Right renal cortex interstitium (tissue), 3 donors: ENCODE measurements around the gene PMIS2. TPM values are rescaled to one million over a fixed set of nuclear protein-coding genes. Genes with fewer than 3 reads are reported as not detected.

Experiments used
- DNase-seq, 3 donors: peaks; one replicate each; pipeline ENCODE4 v3.0.0-alpha.2; 2013; ENCODE audit warnings: low read depth in 3 of 3, low spot score in 2 of 3
- polyA plus RNA-seq, 3 donors: library from polyadenylated mRNA; unstranded; fragments of 120-200 nt; gene quantifications; one replicate each; pipeline ENCODE4 v1.2.1, GENCODE V29; 2013; ENCODE audit not compliant: insufficient read length in 3 of 3

Gene PMIS2
- polyA plus RNA-seq, 3 donors, result not detected

DNA sequence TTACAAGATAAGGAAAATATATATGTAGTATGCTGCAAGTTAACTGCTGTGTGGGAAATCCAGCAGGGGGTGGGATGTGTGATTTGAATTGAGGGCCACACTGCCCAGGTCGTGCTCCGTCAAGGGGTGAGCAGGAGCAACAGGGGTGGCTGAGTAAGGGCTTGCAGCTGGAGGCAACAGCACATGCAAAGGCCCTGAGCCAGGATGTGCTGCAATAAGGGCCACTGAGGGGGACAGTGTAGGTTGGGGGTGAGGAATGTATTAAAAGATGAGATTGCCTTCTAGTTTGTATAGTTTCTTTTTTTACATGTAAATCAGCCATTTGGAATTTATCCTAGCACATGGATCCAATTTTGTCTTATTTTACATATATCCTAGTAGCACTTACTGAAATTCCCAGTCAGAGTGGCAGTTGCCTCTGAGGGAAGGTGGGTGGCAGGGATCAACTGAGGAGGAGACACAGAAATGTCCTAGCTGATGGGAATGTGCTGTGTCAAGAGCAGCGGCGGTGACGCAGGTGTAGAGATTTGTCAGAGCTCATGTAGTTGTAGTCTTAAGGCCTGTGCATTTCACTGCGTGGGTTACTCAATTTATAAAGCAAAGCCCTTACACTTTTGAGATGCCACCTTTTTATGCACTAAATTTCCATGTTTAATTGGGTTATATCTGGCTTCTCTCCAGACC, 37.5 kb downstream of the PMIS2 start:
- DNase-seq, result no peak

DNA sequence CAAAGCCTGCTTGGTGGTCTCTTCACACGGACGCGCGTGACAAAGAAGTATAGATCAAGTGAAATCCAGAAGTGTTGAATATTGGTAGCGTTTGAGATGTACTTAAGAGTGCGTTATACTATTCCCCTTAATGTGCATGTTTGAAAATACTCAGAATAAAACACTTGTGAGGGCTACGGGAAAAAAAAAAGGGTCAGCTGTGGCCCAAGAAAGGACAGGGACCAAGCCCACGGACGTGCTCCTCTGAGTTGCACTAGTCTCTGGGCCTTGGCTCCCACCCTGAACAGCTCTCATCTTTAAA, 42.2 kb downstream of the PMIS2 start:
- no peak for DNase-seq

DNA sequence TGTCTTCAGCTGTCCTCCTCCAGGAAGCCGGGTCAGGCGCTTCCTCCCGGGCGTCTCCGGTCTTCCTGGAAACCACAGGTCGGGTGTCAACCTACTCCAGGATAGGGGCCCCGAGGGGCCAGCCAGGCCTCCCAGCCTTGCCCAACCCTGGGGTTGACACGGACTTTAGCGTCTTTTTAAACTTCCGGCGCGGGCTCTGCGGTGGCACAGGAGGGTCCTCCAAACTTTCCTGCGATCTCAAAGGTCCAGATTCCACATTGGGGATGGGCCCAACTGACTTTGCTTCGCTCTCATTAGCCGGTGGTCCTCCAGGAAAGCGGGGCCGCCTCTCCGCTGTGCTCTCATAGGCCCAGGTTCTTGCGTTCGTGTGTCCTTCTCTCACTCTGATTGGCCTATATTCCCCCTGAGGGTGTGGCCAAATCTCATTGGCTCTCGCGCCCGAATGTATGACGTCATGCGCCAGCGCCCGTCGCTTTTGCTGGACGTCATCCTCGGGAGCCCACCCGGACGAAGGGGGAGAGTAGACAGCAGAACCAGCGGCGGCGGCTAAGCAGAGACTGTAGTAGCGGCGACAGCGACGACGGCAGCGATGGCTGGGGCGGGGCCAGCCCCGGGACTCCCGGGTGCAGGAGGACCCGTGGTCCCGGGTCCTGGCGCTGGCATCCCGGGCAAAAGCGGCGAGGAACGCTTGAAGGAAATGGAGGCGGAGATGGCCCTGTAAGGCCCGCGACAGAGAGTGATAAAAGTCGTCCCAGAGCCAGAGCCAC, 42.8 kb downstream of the PMIS2 start, which contains the start of gene RBM42:
Gene RBM42, plus strand, starts transcription at position 472 of the 767 bp plus-strand sequence. Its CDS starts 118 bp downstream, at position 590.
- DNase-seq, result peak; percentile 98 to 99 (median 99)

DNA sequence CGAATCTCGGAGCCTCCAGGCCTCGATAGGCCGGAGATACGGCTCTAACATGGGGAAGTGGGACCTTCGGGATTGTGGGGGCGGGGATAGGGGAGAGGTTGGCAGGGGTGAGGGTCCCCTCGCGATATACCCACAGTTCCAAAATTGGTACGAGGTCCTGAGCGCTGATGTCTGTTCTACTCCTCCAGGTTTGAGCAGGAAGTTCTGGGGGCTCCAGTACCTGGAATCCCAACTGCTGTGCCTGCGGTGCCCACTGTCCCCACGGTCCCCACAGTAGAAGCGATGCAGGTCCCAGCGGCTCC, 43.3 kb downstream of the PMIS2 start:
- no peak for DNase-seq

DNA sequence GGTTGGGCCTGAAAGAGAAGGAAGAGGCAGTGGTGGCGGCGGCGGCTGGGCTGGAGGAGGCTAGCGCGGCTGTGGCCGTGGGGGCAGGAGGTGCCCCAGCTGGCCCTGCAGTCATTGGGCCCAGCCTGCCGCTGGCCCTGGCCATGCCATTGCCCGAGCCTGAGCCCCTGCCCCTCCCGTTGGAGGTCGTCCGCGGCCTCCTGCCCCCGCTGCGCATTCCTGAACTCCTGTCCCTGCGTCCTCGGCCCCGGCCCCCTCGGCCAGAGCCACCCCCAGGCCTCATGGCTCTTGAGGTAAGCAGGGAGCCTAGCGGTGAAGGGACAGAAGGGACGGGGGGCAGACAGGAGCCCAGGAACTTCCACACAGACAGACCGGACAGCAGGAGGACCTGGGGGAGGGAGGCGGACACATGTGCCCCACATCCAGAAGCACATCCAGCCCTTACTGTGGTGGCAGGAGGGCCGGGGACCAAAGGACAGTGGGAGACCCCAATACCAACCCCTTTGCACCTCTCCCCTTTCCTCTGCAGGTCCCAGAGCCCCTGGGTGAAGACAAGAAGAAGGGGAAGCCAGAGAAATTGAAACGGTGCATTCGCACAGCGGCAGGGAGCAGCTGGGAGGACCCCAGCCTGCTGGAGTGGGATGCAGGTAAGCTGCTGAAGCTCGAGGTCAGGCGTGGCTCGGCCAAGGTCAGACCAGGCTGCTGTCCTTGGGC, 47.9 kb downstream of the PMIS2 start:
- DNase-seq, result no peak

DNA sequence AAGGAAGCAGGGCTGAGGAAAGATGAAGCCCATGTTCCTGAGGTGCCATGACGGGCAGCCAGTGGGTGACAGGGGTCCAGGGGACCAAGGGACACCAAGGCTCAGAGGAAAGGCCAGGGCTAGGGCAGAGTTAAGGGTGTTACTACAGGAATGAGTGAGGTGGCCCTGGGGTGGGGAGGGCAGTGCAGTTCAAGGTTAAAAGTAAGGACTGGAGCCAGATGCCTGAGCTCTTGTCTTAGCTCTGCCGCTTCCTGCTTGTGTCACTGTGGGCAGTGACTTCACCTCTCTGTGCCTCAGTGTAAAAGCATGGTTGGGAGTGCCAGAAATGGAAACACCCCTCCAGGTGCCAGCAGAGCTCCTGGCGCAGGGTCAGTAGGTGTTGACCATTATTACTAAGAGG, 50.7 kb downstream of the PMIS2 start:
- no peak for DNase-seq

Other genes with a start within 250 kb of the PMIS2 start
- gene FFAR1, start 238.3 kb upstream of the PMIS2 start, polyA plus RNA-seq, result under 1 TPM; 0.22 to 0.30 (median 0.28) TPM
- under 1 TPM in 2 of 3 donors, not detected in 1; 0.14 to 0.31 TPM for gene FFAR3, start 227.7 kb upstream of the PMIS2 start, polyA plus RNA-seq
- gene GPR42, start 215.1 kb upstream of the PMIS2 start, polyA plus RNA-seq, result not detected
- under 1 TPM; 0.28 to 0.86 (median 0.31) TPM for gene FFAR2, start 137.9 kb upstream of the PMIS2 start, polyA plus RNA-seq
- gene KRTDAP, start 95.7 kb upstream of the PMIS2 start, polyA plus RNA-seq, result under 1 TPM in 2 of 3 donors, not detected in 1; 0.47 to 0.86 TPM
- 10 to 100 TPM; 68.1 to 72.6 (median 69.0) TPM for gene DMKN, start 72.5 kb upstream of the PMIS2 start, polyA plus RNA-seq
- not detected for gene SBSN, start 57.9 kb upstream of the PMIS2 start, polyA plus RNA-seq
- gene GAPDHS, start 52.7 kb upstream of the PMIS2 start, polyA plus RNA-seq, result not detected
- gene TMEM147, start 40.5 kb upstream of the PMIS2 start, polyA plus RNA-seq, result 10 to 100 TPM; 84.1 to 99.1 (median 92.9) TPM
- under 1 TPM in 1 of 3 donors, not detected in 2; 0.06 TPM for gene ATP4A, start 22.5 kb upstream of the PMIS2 start, polyA plus RNA-seq
- 10 to 100 TPM; 19.9 to 21.4 (median 21.4) TPM for gene HAUS5, start 26.6 kb downstream of the PMIS2 start, polyA plus RNA-seq
- 10 to 100 TPM; 54.6 to 65.5 (median 55.0) TPM for gene RBM42, start 42.9 kb downstream of the PMIS2 start, polyA plus RNA-seq
- 1 to 10 TPM in 1 of 3 donors, under 1 TPM in 2; 0.74 to 1.3 (median 0.75) TPM for gene ETV2, start 55.6 kb downstream of the PMIS2 start, polyA plus RNA-seq
- gene COX6B1, start 62.1 kb downstream of the PMIS2 start, polyA plus RNA-seq, result 100 to 1,000 TPM; 394 to 408 (median 402) TPM
- 10 to 100 TPM in 2 of 3 donors, under 1 TPM in 1; 0.12 to 18.6 (median 13.4) TPM for gene UPK1A, start 80.3 kb downstream of the PMIS2 start, polyA plus RNA-seq
- under 1 TPM in 2 of 3 donors, not detected in 1; 0.25 to 0.37 TPM for gene ZBTB32, start 118.4 kb downstream of the PMIS2 start, polyA plus RNA-seq
- gene KMT2B, start 131.8 kb downstream of the PMIS2 start, polyA plus RNA-seq, result 10 to 100 TPM; 24.8 to 26.6 (median 25.4) TPM
- 1 to 10 TPM; 1.8 to 2.7 (median 2.7) TPM for gene IGFLR1, start 156.3 kb downstream of the PMIS2 start, polyA plus RNA-seq
- gene U2AF1L4, start 159.2 kb downstream of the PMIS2 start, polyA plus RNA-seq, result 10 to 100 TPM; 15.2 to 20.9 (median 17.2) TPM
- gene PSENEN, start 159.5 kb downstream of the PMIS2 start, polyA plus RNA-seq, result 10 to 100 TPM; 55.6 to 62.0 (median 59.6) TPM
- 10 to 100 TPM; 11.3 to 11.7 (median 11.6) TPM for gene LIN37, start 162.4 kb downstream of the PMIS2 start, polyA plus RNA-seq
- gene HSPB6, start 170.9 kb downstream of the PMIS2 start, polyA plus RNA-seq, result 10 to 100 TPM; 17.5 to 21.5 (median 18.7) TPM
- gene PROSER3, start 172.0 kb downstream of the PMIS2 start, polyA plus RNA-seq, result 10 to 100 TPM; 12.9 to 14.7 (median 14.5) TPM
- 10 to 100 TPM; 11.0 to 16.1 (median 12.5) TPM for gene ARHGAP33, start 189.4 kb downstream of the PMIS2 start, polyA plus RNA-seq
- gene PRODH2, start 226.7 kb downstream of the PMIS2 start, polyA plus RNA-seq, result 10 to 100 TPM; 21.0 to 30.4 (median 24.1) TPM